GM12872 (cell line): ENCODE results near the gene GID8.

Experiments used
- CTCF ChIP-seq: IDR thresholded peaks from 3 replicates; pipeline ENCODE4 v1.5.1; 2011; ENCODE audit warnings: low read depth, mild to moderate bottlenecking, low read length, moderate library complexity; ENCODE audit not compliant: insufficient read depth

Gene GID8

GRCh38 chr20:62938105-62938888, at the start of gene GID8:
Gene GID8 (plus strand): TSS chr20:62938147. CDS start chr20:62941503, 3,356 bp downstream.
- no peak for TF ChIP-seq CTCF

GRCh38 chr20:62888406-62888805, 49.5 kb upstream of the GID8 start:
- TF ChIP-seq CTCF, result no peak

- no peak for TF ChIP-seq CTCF
Observed at GRCh38 chr20:62888910-62889309, 49.0 kb upstream of the GID8 start.

DNA sequence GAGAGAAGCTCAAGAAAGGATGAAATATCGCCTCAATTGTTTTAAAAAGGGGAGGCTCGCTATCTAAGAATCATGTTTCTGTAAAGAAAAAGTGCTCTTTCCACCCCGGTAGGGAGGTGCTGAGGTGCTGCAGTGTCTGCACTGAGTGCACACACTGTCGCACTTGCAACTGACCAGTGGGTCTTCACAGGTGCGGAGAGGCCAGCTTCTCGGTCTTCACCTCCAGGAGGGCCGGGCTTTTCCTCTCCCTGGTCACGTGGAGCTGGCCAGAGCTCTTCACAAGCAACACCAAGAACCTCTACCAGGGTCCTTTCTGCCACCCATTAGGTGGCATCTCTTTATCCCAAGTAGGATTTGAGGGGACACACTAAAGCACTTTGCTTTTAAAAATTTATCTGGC, 48.5 kb upstream of the GID8 start:
- TF ChIP-seq CTCF, result no peak

DNA sequence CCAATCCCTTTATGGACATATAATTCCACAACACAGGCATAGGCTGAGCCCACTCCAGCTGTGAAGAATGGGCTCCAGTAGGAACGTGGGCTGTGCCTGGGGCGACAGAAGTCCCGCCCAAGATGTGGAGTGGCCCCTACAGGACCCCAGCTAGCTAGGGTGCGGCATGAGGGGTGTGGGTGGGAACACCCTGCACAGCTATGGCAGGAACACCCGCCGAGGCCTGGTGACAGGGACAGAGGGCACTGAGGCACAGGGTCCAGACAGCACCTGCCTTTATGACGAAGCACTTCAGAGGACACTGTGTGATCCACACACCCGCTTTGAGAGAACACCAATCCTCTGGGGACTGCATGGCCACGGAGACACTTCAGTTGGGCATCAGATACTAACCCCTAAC, 48.1 kb upstream of the GID8 start:
- TF ChIP-seq CTCF, result no peak

DNA sequence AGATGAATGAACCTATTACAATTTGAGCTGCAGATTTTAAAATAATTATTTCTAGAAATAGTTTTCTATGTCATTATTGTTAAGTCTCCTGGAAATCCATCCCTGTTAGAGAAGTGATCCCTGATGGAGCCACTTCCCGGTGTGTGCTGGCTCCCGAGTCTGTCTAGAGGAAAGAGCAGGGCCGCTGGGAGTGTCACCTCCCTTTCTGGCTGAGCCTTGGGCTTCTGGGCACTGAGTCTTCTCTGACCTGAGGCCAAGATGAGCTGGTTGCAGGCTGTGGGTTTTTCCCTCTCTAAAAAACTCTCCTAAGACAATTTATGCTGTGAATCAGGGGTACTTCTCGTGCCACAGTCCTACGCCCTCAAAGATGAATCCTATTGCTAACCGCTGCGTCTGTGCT, 47.5 kb upstream of the GID8 start:
- no peak for TF ChIP-seq CTCF

- no peak for TF ChIP-seq CTCF
Observed at GRCh38 chr20:62891111-62891510, 46.8 kb upstream of the GID8 start.
